HG03280 (cell line): ENCODE measurements around the gene NDUFS8.

Source experiments
- ATAC-seq: cut with Tn5 transposase; IDR thresholded peaks from one replicate; pipeline ENCODE4 v1.9.1; 2021; ENCODE audit warnings: mild to moderate bottlenecking, moderate library complexity; ENCODE audit not compliant: unreplicated experiment

NDUFS8 gene

DNA sequence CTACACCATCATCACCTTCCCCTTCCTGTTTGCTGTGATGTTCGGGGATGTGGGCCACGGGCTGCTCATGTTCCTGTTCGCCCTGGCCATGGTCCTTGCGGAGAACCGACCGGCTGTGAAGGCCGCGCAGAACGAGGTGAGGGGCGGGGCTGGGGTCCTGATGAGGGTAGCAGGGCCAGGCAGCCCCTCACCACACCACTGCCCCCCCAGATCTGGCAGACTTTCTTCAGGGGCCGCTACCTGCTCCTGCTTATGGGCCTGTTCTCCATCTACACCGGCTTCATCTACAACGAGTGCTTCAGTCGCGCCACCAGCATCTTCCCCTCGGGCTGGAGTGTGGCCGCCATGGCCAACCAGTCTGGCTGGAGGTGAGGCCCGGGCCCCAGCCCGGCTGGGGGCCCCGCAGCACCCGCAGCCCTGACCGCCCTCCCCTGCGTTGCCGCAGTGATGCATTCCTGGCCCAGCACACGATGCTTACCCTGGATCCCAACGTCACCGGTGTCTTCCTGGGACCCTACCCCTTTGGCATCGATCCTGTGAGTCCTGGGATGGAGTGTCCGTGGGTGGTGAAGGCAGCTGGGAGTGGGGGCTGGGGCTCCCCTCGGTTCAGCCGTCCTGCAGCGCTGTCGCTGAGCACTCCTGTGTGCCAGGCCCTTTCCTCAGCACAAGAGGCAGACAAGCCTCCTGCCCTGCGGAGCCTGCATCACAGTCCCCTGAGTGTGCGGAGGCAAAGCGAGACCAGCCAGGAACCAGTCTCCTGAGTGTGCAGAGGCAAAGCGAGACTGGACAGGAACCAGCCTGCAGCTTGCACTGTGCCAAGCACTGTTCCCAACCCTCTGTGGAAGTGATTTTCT lies 17.2 kb downstream of the NDUFS8 start:
- no peak for ATAC-seq

DNA sequence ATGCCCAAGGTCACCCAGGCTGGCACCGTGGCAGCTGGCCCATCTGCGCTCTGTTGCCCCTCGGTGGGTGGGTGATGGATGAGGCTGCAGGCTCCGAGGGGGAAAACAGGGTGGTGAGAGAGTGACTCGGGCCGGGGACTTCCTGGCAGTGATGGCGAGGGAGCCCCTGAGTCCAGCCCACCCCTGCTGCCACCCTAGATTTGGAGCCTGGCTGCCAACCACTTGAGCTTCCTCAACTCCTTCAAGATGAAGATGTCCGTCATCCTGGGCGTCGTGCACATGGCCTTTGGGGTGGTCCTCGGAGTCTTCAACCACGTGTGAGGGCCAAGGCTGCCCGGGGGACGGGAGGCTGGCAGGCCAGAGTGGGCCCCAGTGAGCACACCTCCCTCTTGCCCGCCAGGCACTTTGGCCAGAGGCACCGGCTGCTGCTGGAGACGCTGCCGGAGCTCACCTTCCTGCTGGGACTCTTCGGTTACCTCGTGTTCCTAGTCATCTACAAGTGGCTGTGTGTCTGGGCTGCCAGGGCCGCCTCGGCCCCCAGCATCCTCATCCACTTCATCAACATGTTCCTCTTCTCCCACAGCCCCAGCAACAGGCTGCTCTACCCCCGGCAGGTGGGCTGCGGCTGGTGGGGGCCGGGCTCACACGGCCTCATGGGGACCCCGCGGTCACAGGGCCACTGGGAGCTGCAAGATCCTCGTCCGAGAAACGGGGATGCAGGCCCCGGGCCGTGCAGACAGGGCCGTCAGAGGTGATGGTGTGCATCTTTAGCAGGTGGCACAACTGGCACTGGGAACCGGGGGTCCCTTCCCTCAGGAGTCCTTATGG lies 18.4 kb downstream of the NDUFS8 start:
- no peak for ATAC-seq

DNA sequence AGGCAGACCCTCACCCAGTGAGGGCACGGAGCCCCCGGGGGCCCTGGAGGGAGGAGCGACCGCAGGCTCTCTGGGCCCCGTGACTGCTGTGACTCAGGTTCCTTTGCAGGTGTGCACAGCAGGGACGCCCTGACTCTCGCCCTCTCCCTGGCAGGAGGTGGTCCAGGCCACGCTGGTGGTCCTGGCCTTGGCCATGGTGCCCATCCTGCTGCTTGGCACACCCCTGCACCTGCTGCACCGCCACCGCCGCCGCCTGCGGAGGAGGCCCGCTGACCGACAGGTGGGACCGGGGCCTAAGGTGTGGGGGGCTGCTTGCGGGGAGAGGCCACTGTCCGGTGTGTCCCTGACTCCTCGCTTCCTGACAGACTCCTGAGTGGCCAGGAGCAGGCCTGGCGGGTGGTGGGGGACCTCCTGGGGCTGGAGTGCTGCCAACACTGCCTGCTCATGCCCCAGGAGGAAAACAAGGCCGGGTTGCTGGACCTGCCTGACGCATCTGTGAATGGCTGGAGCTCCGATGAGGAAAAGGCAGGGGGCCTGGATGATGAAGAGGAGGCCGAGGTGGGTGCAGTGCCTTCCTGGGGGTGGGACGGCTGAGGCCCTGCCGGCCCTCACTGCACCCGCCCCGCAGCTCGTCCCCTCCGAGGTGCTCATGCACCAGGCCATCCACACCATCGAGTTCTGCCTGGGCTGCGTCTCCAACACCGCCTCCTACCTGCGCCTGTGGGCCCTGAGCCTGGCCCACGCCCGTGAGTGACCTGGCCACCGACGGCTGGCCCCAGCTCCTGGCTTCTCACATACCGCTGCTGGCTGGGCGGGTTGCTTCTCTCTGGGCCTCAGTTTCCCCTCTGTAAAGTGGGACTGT lies 19.3 kb downstream of the NDUFS8 start:
- ATAC-seq, result no peak

DNA sequence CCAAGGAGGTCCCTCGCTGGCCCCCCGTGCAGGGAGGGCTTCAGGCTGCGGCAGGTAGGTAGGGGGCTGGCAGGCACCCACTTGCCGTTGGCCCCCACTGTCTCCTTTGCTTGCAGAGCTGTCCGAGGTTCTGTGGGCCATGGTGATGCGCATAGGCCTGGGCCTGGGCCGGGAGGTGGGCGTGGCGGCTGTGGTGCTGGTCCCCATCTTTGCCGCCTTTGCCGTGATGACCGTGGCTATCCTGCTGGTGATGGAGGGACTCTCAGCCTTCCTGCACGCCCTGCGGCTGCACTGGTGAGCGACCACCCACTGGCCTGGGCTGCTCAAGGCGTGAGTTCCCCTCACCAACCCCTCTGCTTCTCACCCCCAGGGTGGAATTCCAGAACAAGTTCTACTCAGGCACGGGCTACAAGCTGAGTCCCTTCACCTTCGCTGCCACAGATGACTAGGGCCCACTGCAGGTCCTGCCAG lies 19.9 kb downstream of the NDUFS8 start:
- no peak for ATAC-seq

DNA sequence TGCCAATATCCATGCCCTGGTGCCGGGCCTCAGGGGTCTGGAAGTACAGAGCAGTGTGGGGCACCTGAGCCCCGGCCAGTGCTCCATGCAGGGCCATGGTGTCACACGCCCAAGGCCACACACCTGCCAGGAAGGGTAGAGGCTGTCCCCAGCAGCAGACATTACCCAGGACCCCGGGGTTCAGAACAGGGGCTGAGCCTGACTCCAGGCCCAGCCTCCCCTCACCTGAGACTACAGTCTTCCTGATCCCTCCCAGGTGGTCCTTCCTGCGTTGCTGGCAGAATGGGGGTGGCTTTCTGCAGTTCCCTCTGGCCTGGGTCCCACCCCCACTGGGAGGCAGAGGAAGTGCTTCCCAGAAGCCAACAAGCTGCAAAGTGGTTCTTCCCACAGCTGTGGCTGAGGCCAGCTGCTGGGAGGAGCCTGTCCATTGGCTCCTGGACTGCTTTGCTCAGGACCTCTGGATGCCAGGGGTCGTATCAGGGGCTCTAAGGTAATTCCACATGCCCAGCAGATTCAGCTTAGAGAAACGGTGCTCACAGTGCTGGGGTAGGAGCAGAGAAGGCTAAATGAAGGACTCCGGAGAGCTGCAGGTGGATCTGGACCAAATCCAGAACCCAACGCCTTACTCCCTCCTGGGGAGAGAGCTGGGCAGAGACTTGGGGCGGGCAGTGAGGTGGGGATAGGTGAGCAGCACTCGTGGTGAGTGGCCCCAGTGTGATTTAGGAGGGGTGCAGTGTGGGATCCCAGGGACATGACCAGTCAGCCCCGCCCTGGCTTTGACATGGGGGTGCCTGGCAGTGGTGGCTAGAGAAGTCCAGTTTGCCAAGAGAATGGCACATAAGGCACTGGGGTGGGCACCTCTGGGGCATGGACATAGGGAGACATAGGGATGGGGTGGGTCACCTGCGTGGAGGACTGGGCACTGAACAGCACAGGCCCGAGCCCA lies 21.0 kb downstream of the NDUFS8 start:
- ATAC-seq, result no peak

DNA sequence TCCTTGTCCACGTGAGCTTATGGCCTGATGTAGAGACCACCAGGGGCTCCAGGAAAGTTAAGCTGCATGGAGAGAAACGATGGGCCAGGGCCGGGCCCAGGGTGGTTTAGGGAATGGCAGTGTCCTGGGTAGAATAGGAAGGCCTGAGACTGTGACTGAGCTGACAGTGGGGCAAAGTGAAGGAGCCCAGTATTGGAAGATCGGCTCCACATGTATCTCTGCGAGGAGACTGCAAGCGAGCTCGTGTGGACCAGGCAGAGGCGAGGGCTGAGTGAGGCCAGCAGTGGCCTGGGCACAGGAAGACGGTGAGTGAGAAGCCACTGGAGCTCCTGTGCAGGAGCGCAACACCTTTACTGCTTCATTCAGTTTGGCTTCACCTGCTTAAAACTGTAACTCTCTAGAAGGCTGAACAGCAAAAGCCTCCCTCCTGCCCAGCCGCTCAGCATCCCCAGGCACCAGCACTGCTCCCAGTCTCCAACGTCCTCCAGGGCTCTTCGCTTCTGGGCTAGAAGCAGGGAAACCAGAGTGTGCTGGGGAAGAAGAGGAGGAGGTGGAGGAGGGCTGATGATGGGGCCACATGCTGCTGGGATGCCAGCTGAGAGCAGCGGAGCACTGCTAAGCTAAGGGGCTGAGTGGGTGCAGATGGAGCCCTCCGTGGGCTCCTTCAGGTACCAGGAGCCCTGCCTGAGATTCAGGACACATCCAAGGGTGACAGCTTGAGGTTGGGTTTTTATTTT lies 21.8 kb downstream of the NDUFS8 start:
- no peak for ATAC-seq

DNA sequence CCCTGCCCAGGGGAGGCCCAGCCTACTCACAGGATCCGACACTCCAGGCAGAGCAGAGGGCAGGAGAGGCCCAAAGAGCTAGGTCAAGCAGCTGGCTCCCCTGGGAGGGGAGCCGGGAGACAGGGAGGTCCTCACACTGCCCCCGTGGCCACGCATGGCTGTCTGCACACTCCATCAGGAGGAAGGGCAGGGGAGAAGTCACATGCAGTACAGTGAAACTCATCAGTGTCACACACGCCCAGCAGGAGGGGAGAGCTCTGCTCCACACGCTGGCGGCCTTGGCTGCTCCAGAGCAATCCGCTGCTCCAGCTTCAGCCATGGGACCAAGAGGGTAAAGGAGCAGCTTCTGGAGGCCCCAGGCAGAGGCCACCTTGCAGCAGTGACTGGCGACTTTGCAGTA lies 22.6 kb downstream of the NDUFS8 start:
- no peak for ATAC-seq

DNA sequence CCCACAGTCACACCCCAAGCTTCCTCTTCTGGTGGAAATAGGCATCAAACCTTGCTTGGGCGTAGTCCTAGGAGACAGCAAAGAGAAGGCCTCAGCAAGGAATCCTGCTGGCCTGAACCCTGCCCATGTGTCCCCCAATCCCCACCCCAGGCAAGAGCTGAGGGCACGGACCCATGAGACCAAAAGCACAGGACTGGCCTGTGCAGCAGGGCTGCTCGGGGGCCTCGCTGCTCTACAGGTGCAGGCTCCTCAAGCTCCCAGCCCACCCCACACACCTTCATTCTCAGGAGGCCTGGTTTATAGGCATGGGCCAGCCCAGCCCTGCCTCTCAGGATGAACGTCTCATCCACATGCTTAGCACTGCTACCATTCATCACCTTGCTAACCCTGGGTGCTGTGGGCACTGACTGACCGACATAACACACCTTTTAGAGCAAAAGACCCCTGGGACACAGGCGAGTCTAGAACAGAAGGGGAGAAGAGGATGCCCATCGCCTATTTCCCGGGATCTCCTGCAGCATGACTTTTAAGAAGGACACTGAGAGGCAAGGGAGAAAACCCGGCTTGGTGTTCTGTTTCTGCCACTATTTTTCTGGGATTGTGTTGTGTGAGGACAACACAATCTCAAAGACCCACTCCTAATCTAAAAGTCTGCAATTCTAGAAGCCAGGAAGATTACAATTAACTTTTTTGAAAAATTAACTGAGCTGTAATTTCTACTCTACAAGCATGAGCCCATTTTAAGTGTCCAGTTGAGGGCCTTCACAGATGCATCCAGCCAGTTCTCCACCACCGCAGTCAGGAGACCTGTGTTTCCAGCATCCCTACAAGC lies 23.7 kb downstream of the NDUFS8 start:
- ATAC-seq, result no peak

DNA sequence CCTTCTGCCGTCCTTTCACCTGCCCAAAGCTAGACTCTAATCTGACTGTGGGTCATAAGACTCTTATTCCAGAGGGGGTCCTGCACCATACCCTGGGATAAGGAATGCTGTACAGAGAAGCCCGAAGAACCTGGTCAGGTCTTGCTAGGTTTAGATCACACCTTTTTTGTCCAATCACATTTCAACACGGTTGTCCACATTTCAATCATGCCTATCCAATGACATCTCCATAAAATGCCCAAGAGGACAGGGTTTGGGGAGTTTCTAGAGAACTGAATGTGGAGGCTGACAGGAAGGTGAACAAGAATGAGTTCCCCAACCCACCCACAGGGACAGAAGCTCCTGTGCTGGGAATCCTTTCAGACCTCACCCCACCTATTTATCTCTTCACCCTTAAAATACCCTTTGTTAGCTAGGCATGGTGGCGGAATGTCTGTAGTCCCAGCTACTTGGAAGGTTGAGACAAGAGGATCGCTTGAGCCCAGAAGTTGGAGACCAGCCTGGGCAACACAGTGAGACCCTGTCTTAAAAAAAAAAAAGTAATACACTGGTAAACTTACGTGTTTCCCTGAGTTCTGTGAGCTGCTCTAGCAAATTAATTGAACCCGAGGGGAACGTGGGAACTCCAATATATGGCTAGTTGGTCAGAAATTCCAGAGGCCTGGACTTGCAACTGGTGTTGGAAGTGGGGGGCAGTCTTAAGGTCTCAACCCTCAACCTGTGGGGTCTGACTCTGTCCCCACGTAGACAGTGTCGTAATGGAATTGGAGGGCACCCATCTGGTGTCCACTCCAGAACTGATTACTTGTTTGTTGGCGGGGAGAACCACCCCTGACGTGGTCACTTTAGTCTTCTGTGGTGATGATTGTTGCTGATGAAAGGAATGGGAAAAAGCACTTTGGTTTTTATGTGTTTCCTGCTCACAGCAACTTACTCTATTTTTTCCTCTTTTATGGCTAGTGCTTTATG lies 26.1 kb downstream of the NDUFS8 start:
- no peak for ATAC-seq

DNA sequence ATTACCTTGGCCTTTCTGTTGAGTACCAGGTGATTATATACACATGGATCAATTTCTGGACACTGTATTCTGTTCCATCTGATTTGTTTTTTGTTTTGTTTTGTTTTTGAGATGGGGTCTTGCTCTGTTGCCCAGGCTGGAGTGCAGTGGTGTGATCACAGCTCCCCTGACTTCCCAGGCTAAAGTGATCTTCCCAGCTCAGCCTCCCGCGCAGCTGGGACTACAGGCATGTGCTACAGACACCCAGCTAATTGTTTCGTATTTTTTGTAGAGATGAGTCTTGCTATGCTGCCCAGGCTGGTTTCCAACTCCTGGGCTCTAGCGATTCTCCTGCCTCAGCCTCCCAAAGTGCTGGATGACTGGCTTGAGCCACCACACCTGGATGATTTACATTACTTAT lies 27.3 kb downstream of the NDUFS8 start:
- ATAC-seq, result no peak

DNA sequence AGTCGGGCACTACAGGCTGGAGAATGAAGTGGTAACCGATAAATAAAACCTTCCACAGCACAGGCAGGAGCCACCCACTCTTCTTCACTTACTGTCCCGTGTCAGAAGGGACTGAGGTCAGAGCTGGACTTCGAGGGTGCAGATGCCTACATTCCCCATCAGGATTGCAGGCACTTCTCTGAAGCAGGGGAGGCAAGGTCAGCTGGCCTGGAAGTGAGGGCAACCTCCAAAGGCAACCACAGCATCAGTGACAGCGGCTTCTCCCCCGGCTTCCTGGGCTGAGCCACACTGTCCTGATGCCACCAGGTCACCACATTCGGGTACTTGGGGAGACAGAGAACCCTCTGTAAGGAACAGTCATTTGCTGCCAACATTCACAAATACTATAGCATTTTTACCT lies 31.0 kb downstream of the NDUFS8 start:
- ATAC-seq, result no peak

DNA sequence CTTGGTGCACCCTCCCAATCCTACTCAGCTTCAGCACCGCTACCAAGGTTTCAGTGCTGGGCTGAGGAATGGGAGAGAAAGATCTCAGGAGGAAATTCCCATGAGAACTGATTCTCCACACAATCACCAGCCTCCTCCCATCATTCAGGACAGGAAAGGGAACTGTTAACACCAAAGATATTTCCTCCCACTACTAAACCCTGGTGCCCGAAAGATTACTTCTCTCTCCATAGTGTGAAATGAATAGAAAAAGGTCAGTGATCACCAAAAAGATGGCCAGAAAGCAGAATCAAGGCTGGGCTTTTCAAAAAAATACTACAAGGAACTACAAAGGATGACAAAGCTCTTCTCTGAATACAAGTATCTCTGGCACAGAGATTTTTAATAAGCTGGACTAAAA lies 34.4 kb downstream of the NDUFS8 start:
- ATAC-seq, result no peak

DNA sequence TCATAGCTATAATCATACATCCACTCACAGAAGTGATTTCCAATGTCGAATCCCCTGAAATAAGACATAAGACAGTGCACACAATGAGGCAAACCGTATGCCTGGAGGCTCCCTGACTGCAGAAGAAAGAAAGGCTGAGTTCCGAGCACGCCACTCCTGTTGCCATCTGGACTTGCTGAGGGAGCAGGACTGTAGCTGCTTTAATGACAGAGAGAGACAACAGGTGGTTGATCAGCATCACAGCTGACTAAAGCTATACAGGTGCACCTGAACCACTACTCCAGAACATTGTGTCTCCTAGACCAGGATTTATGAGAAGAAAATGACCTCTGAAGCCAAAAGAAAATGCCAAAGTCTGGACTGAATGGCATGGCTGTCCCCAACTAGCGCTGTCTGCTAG lies 35.4 kb downstream of the NDUFS8 start:
- no peak for ATAC-seq

DNA sequence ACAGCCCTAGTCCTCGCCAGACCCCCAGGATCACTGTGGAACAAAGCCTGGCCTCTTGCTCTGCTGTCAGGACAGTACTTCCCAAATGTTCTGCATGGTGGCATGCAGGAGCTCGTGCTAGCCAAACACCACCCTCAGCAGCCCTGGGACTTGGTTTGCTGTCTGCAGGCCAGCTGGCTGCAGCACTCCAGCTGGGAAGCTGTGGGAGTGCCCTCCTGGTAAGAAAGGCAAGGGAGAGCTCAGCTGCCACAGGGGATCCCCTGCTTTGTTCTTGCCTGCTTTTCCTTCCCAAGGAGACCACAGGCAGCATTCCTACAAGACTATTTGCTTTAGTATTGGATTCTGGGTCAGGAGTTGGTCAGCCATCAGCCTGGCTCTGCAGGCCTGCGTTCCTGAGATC lies 36.3 kb downstream of the NDUFS8 start:
- ATAC-seq, result no peak

DNA sequence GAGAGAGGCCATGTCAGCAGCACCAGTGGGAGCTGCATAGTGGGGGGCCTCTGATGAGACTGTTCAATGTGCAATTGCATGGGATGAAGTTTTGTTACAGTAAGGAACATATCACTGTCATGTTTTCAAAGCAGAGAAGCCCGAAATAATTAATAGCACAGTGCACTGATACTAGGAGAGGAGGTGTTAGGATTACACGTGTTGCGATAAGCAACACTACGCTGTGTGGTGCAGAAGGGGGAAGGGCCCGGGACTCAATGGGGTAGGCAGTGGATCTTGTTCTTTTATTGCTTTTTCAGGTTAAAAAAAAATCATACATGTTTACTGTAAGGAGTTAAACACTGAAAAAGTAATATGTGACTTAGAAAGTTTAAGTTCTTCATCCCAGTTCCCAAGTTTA lies 37.5 kb downstream of the NDUFS8 start:
- no peak for ATAC-seq

DNA sequence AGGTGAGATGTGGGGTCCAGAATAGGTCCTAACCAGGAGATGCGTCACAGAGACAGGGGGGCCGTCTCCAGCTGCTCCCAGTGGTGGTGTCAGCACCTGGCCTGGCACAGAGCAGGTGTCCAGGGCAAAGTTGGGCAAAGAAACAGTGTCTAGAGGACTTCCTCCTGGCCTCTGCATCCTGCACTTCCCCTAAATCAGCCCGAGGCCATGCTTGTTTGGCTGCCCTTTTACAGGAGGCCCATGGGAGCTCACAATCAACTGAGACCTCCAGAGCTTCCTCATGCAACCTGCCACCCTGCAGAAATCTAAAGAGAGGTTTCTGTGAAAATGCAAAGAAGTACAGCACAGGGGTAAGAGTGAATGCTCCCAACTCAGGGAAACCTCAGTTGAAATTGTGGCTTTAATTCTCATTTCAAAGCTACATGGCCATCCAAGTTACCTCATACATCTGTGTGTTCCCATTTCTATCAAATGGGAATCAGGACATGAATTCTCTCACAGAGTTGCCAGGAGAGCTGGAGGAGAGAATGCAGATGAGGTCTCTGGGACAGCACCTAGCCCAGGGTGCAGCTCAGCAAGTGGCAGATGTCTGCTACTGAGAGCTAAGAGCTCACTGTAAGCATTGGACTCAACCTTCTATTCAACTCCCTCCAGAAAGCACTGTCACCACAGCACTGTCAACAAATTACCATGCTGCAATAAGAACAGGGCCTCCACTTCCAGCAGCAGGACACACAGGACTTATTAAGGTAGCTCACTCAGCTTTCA lies 41.0 kb downstream of the NDUFS8 start:
- ATAC-seq, result no peak
